ENCODE results near the gene ASXL1. TPM values are rescaled to one million over a fixed set of nuclear protein-coding genes. Genes with fewer than 3 reads are reported as not detected.

ASXL1 gene
- total RNA-seq, 1 experiment from 2014 or later, result 22.7 TPM

- TF ChIP-seq E2F5 (CRISPR knock-in tag; IDR thresholded peaks at IDR 0.05) (0 out of 2 replicates have a peak, but pooled peaks have one; percentile 16), TCF7 (CRISPR knock-in tag; IDR thresholded peaks at IDR 0.05; ENCODE audit: low read depth) (no peak), FOXJ3 (CRISPR knock-in tag; IDR thresholded peaks at IDR 0.05; ENCODE audit: borderline replicate concordance) (no peak), AR (CRISPR knock-in tag; IDR thresholded peaks at IDR 0.05) (no peak), ATF1 (CRISPR knock-in tag; IDR thresholded peaks at IDR 0.05) (no peak), HMGA2 (CRISPR knock-in tag; IDR thresholded peaks at IDR 0.05) (no peak), NR1H2 (CRISPR knock-in tag; IDR thresholded peaks at IDR 0.05) (no peak), ERG (CRISPR knock-in tag; IDR thresholded peaks at IDR 0.05) (no peak), GTF2I (CRISPR knock-in tag; conservative IDR thresholded peaks at IDR 0.05) (no peak), ESRRA (CRISPR knock-in tag; IDR thresholded peaks at IDR 0.05; ENCODE audit: borderline replicate concordance) (no peak), JAZF1 (CRISPR knock-in tag; IDR thresholded peaks at IDR 0.05) (no peak), NFE2L1 (CRISPR knock-in tag; IDR thresholded peaks at IDR 0.05) (no peak), CDX4 (CRISPR knock-in tag; IDR thresholded peaks at IDR 0.05; ENCODE audit: borderline replicate concordance) (no peak), MYBL2 (CRISPR knock-in tag; IDR thresholded peaks at IDR 0.05) (no peak; the same call in 1 of the 2 replicates), SP1 (CRISPR knock-in tag; conservative IDR thresholded peaks at IDR 0.05) (peak; percentile 47; the same call in 1 of the 2 replicates), USF1 (CRISPR knock-in tag; IDR thresholded peaks at IDR 0.05) (no peak), ZNF532 (CRISPR knock-in tag; IDR thresholded peaks at IDR 0.05; ENCODE audit: borderline replicate concordance) (no peak), ZMAT4 (CRISPR knock-in tag; IDR thresholded peaks at IDR 0.05) (no peak), ZNF281 (CRISPR knock-in tag; IDR thresholded peaks at IDR 0.05) (peak; percentile 96; the same call in 1 of the 2 replicates), MAX (CRISPR knock-in tag; IDR thresholded peaks at IDR 0.05) (peak; percentile 62; the same call in 1 of the 2 replicates), MXD4 (CRISPR knock-in tag; IDR thresholded peaks at IDR 0.05; ENCODE audit: borderline replicate concordance) (no peak), ZNF121 (CRISPR knock-in tag; IDR thresholded peaks at IDR 0.05) (no peak), GRHL2 (CRISPR knock-in tag; IDR thresholded peaks at IDR 0.05; ENCODE audit: insufficient replicate concordance, severe bottlenecking) (no peak), ZNF138 (CRISPR knock-in tag; conservative IDR thresholded peaks at IDR 0.05) (no peak), ZNF416 (CRISPR knock-in tag; IDR thresholded peaks at IDR 0.05) (no peak)
These were observed 927 bp downstream of the ASXL1 start (continued) for GRCh38 chr20:32358883-32359632.
